Measurements from ENCODE around the gene C4BPB. TPM values are rescaled to one million over a fixed set of nuclear protein-coding genes. Genes with fewer than 3 reads are reported as not detected.
"Not testable (repeated sequence)": the region's sequence is repeated elsewhere in the genome, so short reads cannot be mapped to it uniquely, and the experiment has no call there.

The C4BPB gene, protein sequence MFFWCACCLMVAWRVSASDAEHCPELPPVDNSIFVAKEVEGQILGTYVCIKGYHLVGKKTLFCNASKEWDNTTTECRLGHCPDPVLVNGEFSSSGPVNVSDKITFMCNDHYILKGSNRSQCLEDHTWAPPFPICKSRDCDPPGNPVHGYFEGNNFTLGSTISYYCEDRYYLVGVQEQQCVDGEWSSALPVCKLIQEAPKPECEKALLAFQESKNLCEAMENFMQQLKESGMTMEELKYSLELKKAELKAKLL
- total RNA-seq (1 to 10 TPM; 4.3 to 6.4 TPM), polyA plus RNA-seq (ENCODE audit: insufficient read length in 6 of 6) (under 1 TPM; 0.73 to 0.96 (median 0.86) TPM)
- long read RNA-seq, donor 1: 0 reads
- long read RNA-seq, donor 2: 0 reads
- long read RNA-seq, donor 3: 0 reads
- long read RNA-seq, donor 4, partial matches to known transcripts: 0 of 5 reads
- long read RNA-seq, donor 4, other reads (novel, unspliced or antisense): 4 of 5 reads
- long read RNA-seq, donor 5: 0 reads
- long read RNA-seq, donor 6: 0 reads
- long read RNA-seq, donor 7: 0 reads
- long read RNA-seq, donor 8: 0 reads
- long read RNA-seq, donor 9: 0 reads
- long read RNA-seq, donor 10, partial matches to known transcripts: 0 of 6 reads
- long read RNA-seq, donor 10, other reads (novel, unspliced or antisense): 1 of 6 reads
- long read RNA-seq, donor 11: 0 reads
- long read RNA-seq, donor 12: 0 reads

GRCh38 chr1:207088701-207089626 is at the start of gene C4BPB:
Gene C4BPB, plus strand, starts transcription at chr1:207088860. Its CDS starts 672 bp downstream, at chr1:207089532.
- Histone ChIP-seq H3K36me3 (no peaks in the 10 kb centered on the region), H3K9me3 (no peaks in the 10 kb centered on the region), H3K27me3 (no peaks in the 10 kb centered on the region), H3K4me1 (peaks cover 0 to 23% of the 10 kb centered on the region in 2 donors), H3K4me3 (no peak within 1 kb of the TSS), H3K27ac (no peak within 1 kb of the TSS)
- intact Hi-C loops (cut with DNase I): loop anchor here in 1 of 2 donors (10.0 kb wide), 1 partner anchor 316 kb away; no protein-coding TSS in a partner anchor
- DNase-seq (no peak), ATAC-seq (peak; percentile 47)
- TF ChIP-seq, protein P1, sequence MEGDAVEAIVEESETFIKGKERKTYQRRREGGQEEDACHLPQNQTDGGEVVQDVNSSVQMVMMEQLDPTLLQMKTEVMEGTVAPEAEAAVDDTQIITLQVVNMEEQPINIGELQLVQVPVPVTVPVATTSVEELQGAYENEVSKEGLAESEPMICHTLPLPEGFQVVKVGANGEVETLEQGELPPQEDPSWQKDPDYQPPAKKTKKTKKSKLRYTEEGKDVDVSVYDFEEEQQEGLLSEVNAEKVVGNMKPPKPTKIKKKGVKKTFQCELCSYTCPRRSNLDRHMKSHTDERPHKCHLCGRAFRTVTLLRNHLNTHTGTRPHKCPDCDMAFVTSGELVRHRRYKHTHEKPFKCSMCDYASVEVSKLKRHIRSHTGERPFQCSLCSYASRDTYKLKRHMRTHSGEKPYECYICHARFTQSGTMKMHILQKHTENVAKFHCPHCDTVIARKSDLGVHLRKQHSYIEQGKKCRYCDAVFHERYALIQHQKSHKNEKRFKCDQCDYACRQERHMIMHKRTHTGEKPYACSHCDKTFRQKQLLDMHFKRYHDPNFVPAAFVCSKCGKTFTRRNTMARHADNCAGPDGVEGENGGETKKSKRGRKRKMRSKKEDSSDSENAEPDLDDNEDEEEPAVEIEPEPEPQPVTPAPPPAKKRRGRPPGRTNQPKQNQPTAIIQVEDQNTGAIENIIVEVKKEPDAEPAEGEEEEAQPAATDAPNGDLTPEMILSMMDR (IDR thresholded peaks at IDR 0.05): no peak

- Histone ChIP-seq H3K27me3 (no peaks in the 10 kb centered on the region), H3K36me3 (no peaks in the 10 kb centered on the region), H3K9me3 (no peaks in the 10 kb centered on the region), H3K27ac (no peak overlapping the region), H3K4me1 (no peaks in the 10 kb centered on the region), H3K4me3 (no peak overlapping the region)
- ATAC-seq (peak; percentile 35), DNase-seq (no peak)
- intact Hi-C loops (cut with DNase I): no loop called here
- TF ChIP-seq, protein P1 (IDR thresholded peaks at IDR 0.05): no peak
Measured at GRCh38 chr1:207039380-207040180, 49.1 kb upstream of the C4BPB start.

- Histone ChIP-seq H3K4me3 (no peak overlapping the region), H3K27me3 (no peaks in the 10 kb centered on the region), H3K27ac (no peak overlapping the region), H3K4me1 (peaks cover 0 to 2% of the 10 kb centered on the region in 2 donors), H3K9me3 (no peaks in the 10 kb centered on the region), H3K36me3 (no peaks in the 10 kb centered on the region)
- TF ChIP-seq, protein P1 (IDR thresholded peaks at IDR 0.05): no peak
- intact Hi-C loops (cut with DNase I): no loop called here
- no peak for DNase-seq
- ATAC-seq: no peak
Measured at GRCh38 chr1:207040181-207040533, 48.5 kb upstream of the C4BPB start.

DNA sequence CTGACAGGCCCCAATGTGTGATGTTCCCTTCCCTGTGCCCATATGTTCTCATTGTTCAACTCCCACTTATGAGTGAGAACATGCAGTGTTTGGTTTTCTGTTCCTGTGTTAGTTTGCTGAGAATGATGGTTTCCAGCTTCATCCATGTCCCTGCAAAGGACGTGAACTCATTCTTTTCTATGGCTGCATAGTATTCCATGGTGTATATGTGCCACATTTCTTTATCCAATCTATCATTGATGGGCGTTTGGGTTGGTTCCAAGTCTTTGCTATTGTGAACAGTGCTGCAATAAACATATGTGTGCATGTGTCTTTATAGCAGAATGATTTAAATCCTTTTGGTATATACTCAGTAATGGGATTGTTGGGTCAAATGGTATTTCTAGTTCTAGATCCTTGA is 47.3 kb upstream of the C4BPB start:
- H3K27me3 ChIP-seq; DNase-seq; ATAC-seq; H3K4me3 ChIP-seq; intact Hi-C loops (cut with DNase I); H3K36me3 ChIP-seq; H3K9me3 ChIP-seq; H3K27ac ChIP-seq: not testable (repeated sequence)
- H3K4me1 ChIP-seq: peaks cover 0 to 13% of the 10 kb centered on the region in 2 donors

DNA sequence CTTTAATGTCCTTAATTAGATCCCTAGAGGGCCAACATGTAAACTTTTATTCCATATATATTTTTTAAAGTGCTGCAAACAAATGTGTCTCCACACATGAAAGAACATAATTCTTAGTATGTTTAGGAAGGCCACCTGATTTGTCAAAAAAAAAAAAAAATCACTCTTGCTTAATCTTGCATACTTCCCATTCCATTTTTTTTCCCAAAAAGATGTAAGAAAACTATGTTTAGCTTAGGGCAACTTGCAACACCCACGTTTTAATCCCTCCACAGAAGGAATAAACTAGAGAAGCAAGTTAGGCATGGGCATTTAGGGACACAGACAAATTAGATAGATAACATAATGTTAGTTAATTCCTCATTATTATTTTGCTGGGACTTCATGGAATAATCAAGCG is 43.2 kb upstream of the C4BPB start:
- TF ChIP-seq, protein P1 (IDR thresholded peaks at IDR 0.05): no peak

More for the DNA sequence above, 43.2 kb upstream of the C4BPB start:
- no peak for DNase-seq
- peaks cover 0 to 20% of the 10 kb centered on the region in 2 donors for H3K36me3 ChIP-seq
- H3K27ac ChIP-seq: no peak overlapping the region
- no peaks in the 10 kb centered on the region for H3K9me3 ChIP-seq
- no peak for ATAC-seq
- intact Hi-C loops (cut with DNase I): no loop called here
- no peaks in the 10 kb centered on the region for H3K27me3 ChIP-seq
- peaks cover 11 to 46% of the 10 kb centered on the region in 2 donors for H3K4me1 ChIP-seq
- H3K4me3 ChIP-seq: no peak overlapping the region

Measured in left lung (tissue), 14 donors.